Left lobe of liver (tissue), 2 donors: Measurements from ENCODE around the gene RABEPK. TPM values are rescaled to one million over a fixed set of nuclear protein-coding genes. Genes with fewer than 3 reads are reported as not detected.
"Not testable (repeated sequence)": the region's sequence is repeated elsewhere in the genome, so short reads cannot be mapped to it uniquely, and the experiment has no call there.

ENCODE experiments used
- ATAC-seq: fragments of 200-7000 bp; cut with Tn5 transposase; one replicate; pipeline ENCODE4 v1.9.1; 2020; ENCODE audit warnings: mild to moderate bottlenecking, moderate library complexity
- DNase-seq: peaks from one replicate; pipeline ENCODE4 v3.0.0-alpha.2; 2020; ENCODE audit warnings: low spot score
- total RNA-seq: library from RNA; stranded (reverse); gene quantifications from one replicate; pipeline ENCODE4 v1.2.1, GENCODE V29; 2021
- donor health status: DM: no; HTN: no; CAD: no; lungs with moderate emphysema.
- donor health status: DM: no; HTN: yes; CAD: no.

The RABEPK gene
- total RNA-seq, 1 donor from 2014 or later = 22.9 TPM

- not testable (repeated sequence) for DNase-seq, ATAC-seq
Measured at GRCh38 chr9:125194466-125194865, 5.9 kb upstream of the RABEPK start.

DNA sequence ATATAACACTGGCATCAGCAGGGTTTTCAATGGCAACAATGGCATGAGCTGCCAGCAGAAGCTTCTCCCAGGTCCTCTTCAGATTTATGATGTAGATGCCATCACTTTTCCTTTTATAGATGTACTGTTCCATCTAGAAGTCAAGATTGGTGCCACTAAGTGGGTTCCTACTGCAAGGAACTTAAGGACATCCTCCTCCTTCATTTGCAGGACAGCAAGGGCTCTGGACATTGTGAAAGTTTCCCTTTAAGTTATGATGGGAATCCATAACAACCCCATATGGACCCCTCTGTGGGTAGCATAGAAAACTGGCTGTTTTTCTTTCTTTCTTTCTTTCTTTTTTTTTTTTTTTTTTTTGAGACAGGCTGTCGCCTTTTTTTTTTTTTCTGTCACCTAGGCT is 4.8 kb upstream of the RABEPK start:
- not testable (repeated sequence) for DNase-seq, ATAC-seq

DNA sequence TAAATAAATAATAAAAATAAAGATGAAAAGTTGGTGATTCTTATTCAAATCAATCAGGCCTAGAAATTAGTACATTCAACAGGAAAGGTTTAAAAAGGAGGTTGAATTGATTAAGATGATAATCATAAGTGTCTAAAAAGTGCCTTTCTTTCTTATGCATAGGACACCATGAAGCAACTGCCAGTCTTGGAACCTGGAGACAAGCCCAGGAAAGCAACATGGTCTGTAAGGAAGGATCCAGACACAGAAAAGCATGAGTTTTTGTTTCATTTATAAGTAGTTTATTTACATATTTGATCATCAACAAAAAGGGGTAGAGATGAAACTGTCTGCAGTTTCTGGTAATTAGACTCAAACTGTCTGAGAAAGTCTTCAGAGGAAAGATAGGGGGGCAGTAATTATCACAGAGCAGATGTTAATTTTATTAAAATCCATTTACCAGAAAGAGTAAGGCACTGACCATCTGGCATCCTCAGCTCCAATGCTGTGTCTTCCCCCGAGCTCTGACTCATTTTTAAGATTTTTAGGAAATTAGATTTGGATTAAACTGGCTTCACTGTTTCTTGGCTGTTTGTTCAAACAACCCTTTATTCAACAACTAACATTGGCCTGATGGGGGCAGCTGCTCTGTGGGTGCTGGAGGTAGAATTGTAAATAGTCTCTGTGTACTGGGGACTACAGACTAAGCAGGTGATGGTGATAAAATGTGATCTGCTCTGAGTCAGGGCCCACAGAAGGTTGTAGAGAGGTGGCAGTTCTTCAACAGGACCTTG is 2.7 kb downstream of the RABEPK start:
- ATAC-seq (no peak), DNase-seq (no peak)

- DNase-seq (no peak), ATAC-seq (no peak)
Measured at GRCh38 chr9:125204477-125204876, 4.1 kb downstream of the RABEPK start.

GRCh38 chr9:125214186-125214585 is 13.8 kb downstream of the RABEPK start:
- DNase-seq (no peak), ATAC-seq (peak; percentile 78)

DNA sequence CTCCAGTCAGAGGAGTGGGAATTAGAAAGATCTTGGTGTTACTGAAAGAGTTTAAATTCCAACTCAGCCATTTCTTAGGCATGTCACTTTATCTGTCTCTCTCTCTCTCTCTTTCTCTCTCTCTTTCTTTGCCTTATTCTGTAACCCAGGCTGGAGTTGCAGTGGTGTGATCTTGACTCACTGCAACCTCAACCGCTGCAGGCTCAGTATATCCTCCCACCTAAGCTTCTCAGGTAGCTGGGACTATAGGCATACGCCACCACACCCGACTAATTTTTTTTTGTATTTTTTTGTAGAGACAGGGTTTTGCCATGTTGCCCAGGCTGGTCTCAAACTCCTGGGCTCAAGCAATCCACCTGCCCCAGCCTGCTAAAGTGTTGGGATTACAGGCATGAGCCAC is 18.3 kb downstream of the RABEPK start:
- DNase-seq (no peak), ATAC-seq (no peak)

- ATAC-seq, DNase-seq: not testable (repeated sequence)
Measured at GRCh38 chr9:125224858-125225257, 24.5 kb downstream of the RABEPK start.

- DNase-seq (peak; percentile 71), ATAC-seq (peak; percentile 84)
Measured at GRCh38 chr9:125227761-125228160, 27.4 kb downstream of the RABEPK start.

DNA sequence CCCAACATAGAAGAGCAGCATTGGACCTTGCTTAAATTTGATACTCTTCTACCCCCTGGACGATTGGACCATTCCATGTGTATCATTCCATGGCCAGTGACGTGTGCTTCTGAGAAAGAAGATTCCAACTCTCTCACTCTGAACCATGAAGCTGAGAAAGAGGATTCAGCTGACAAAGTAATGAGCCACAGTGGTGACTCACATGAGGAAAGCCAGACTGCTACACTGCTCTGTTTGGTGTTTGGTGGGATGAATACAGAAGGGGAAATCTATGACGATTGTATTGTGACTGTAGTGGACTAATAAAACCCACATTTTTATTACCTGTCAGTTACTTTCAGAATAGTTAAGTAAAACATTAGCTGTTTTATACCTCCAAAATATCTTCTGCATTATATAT is 33.3 kb downstream of the RABEPK start:
- DNase-seq (no peak), ATAC-seq (peak; percentile 39)

DNA sequence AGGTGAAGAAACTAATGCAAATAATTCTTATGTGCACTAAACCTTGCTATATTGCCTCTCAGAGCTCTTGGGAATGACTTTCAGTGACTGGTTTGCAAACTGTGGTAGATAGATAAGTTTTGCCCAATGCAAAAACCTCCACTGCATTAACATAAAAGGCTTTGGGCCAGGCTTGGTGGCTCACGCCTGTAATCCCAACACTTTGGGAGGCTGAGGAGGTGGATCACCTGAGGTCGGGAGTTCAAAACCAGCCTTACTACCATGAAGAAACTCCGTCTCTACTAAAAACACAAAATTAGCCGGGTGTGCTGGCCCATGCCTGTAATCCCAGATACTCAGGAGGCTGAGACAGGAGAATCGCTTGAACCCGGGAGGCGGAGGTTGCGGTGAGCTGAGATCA is 33.8 kb downstream of the RABEPK start:
- not testable (repeated sequence) for DNase-seq, ATAC-seq

- DNase-seq (no peak), ATAC-seq (no peak)
Measured at GRCh38 chr9:125235804-125236519, 35.6 kb downstream of the RABEPK start.

DNA sequence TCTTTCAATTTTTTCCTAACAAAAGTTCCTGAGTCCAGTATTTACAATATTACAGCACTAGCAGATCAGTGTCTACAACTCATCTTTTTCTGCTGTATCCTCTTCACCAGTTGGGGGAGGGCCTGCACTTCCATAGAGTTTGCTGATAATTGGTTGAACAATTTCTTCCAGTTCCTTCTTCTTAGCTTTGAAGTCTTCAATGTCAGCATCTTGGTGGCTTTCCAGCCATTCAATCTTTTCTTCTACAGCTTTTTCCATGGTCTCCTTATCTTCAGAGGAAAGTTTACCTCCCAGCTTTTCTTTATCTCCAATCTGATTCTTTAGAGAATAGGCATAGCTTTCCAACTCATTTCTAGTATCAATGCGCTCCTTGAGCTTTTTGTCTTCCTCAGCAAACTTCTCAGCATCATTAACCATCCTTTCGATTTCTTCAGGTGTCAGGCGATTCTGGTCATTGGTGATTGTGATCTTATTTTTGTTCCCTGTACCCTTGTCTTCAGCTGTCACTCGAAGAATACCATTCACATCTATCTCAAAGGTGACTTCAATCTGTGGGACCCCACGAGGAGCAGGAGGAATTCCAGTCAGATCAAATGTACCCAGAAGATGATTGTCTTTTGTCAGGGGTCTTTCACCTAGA is 36.3 kb downstream of the RABEPK start:
- not testable (repeated sequence) for DNase-seq, ATAC-seq

DNA sequence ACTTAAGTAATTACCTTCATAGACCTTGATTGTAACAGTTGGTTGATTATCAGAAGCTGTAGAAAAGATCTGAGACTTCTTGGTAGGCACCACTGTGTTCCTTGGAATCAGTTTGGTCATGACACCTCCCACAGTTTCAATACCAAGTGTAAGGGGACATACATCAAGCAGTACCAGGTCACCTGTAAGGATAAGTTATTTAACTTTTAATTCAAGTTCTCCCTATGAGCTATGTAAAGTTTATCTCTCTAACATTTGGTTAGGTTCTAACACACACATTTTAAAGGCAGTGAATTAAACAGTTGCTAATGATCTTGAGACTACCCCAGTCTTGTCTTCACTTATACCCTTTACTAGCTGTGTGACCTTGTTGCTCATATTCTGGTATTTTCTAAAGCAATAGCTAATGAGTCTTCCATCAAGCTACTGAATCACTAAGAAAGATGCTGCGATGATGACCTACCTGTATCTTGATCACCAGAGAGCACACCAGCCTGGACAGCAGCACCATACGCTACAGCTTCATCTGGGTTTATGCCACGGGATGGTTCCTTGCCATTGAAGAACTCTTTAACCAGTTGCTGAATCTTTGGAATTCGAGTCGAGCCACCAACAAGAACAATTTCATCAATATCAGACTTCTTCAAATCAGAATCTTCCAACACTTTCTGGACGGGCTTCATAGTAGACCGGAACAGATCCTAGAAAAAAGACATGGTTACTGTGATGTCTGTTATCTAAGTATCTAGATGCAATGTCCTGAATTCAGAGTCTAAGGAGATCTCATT is 38.0 kb downstream of the RABEPK start:
- DNase-seq = no peak
- ATAC-seq = no peak

DNA sequence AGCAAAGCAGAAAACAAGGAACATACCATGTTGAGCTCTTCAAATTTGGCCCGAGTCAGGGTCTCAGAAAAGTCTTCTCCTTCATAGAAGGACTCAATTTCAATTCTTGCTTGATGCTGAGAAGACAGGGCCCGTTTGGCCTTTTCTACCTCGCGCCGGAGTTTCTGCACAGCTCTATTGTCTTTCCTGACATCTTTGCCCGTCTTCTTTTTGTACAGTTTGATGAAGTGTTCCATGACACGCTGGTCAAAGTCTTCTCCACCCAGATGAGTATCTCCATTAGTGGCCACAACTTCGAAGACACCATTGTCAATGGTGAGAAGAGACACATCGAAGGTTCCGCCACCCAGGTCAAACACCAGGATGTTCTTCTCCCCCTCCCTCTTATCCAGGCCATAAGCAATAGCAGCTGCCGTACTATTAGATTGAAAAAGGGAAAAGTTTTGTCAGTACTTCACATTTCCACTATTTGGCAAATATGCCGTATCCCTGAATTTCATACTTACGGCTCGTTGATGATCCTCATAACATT is 38.6 kb downstream of the RABEPK start:
- DNase-seq (no peak), ATAC-seq (no peak)

DNA sequence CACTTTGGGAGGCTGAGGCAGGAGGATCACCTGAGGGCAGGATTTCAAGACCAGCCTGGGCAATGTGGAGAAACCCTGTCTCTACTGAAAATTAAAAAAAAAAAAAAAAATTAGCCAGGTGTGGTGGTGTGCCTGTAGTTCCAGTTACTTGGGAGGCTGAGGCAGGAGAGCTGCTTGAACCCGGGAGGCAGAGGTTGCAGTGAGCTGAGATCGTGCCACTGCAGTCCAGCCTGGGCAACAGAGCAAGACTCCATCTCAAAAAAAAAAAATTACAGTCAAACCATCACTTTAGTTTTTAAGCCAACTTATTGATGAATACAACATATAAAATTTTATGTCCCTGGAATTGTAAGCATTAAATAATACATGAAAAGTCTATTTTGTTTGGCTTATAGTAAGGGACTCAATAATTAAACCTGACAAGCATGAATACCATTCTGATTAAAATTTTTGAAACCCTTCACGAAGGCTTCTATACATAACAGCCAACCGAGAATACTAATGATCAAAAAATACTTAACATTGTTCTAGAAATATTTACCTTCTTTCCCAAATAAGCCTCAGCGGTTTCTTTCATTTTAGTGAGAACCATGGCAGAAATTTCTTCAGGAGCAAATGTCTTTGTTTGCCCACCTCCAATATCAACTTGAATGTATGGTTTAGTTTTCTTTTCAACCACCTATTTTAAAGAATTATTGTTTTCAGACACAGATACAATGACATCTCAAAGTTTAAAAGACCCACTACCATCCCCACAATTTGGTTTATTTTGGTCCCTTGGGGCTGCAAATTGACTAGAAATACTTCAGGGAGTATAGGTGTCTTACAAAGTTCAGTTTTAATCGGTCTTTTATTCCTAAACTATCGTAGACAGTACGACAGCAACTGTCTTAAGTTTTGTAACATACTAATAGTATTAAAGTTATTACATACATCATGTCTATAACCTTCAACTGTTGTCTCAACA is 39.6 kb downstream of the RABEPK start:
- DNase-seq = no peak
- ATAC-seq = no peak

- DNase-seq = no peak
- peak; percentile 4 for ATAC-seq
Measured at GRCh38 chr9:125240649-125240999, 40.3 kb downstream of the RABEPK start.

DNA sequence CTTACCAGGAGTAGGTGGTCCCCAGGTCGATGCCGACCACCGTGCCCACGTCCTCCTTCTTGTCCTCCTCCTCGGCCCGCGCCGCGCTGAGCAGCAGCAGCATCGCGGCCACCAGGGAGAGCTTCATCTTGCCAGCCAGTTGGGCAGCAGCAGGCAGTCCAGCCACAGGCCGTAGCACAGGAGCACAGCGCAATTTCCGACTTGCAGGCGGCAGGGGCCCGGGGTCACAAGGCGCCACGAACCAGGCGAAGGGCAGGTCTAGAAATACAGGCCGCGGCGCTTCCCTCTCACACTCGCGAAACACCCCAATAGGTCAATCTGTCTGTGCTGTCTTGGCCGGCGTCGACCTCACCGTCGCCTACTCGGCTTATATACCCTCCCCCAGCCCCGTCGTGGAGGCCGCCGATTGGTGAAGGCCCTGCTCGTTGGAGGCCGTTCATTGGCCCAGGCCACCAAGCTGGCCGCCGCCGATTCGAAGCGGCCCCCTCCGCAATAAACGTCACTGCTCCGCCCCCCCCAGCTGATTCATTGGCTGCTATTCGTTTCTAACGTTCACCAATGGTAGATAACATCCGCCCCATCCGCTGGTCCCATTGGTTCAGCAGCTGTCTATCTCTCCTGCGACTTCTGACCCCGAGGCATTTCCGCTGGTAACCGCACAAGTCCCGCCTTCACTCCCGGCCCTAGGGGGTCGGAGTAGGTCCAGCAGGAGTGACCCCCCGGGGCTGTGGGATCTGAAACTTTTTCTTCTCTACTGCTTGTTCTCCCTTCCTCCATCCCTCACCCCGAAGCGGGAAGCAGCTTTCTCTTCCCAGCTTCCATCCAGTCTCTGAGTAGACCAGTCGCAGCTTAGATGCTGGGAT is 40.9 kb downstream of the RABEPK start, which contains the start of gene HSPA5:
TSS of gene HSPA5 (minus strand) at position 344 of the 863 bp plus-strand sequence. CDS start at position 127, 217 bp downstream.
- ATAC-seq (peak; percentile 93), DNase-seq (peak; percentile 100)
